IPS DF 6.9 (cell line): ENCODE results near the gene BAIAP2L1.

Source experiments
- DNase-seq: peaks from one replicate; pipeline ENCODE4 v3.0.0-alpha.2; 2013; ENCODE audit warnings: low read depth, low spot score
- H3K27ac ChIP-seq: one replicate; pipeline ENCODE4 v1.5.1; 2013; ENCODE audit warnings: low read length, control low read depth
- H3K27me3 ChIP-seq: 2 replicates; pipeline ENCODE4 v1.6.1; 2013; ENCODE audit warnings: mild to moderate bottlenecking, low read length; ENCODE audit not compliant: control insufficient read depth, insufficient read depth
- H3K36me3 ChIP-seq: 2 replicates; pipeline ENCODE4 v1.6.1; 2013; ENCODE audit warnings: low read length; ENCODE audit not compliant: control insufficient read depth, insufficient read depth
- H3K4me1 ChIP-seq: 2 replicates; pipeline ENCODE4 v1.6.1; 2013; ENCODE audit warnings: low read length; ENCODE audit not compliant: control insufficient read depth, insufficient read depth
- H3K4me3 ChIP-seq: 2 replicates; pipeline ENCODE4 v1.5.1; 2013; ENCODE audit warnings: mild to moderate bottlenecking, low read length
- H3K9me3 ChIP-seq: 2 replicates; pipeline ENCODE4 v1.6.1; 2013; ENCODE audit warnings: low read length, inconsistent platforms; ENCODE audit not compliant: control insufficient read depth, insufficient read depth
- WGBS: extraction: QIAGEN DNeasy Blood & Tissue Kit; methylation state at CpG from one replicate; pipeline ENCODE4 v1.1.7; 2013; ENCODE audit warnings: mixed read lengths, missing lambda C conversion rate; ENCODE audit not compliant: insufficient read length, insufficient coverage; 5-methylcytosine and 5-hydroxymethylcytosine counted together

BAIAP2L1 gene

DNA sequence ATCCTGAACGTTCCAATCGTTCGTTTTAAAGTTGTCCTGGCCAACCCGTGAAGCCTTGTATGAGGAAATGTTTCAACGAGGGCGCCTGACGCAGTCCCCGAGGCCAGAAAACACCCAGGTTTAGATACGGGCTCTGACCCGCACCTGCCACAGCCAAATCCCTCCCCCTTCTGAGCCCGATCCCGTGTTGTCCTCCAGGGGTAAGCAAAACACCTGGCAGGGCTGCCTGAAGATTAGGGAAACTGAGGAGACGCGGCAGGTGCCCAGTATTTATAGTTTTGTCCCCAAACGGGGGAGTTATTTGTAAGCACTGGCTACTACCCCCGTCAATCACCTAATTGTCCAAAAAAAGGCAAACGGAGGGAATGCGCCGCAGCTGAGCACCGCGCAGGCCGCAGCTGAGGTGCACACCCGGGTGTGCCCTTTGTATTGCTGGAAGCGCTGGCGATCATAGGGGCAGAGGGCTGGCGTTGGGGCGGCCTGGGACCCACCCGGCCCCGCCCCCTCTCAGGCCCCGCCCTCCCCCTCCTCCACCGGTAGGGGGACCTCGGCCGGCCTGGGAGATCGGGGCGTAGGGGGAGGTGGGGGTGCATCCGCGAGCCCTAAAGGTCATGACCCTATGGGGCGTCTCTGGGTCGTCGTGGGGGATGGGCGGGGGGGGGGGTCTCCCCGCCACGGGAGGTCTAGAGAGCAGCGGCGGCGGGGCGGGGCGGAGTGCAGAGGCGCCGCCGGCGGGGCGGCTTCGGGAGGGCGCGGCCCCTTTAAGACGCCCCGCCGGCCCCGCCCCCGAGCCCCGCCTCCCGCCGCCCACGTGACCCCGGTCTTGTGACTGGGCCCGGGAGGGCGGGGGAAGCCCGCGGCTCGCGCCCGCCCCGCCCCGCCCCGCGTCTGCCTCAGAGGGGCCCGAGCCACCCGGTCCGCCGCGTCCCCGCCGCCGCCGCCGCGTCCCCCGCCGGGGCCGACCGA, 119.8 kb downstream of the BAIAP2L1 start, which contains the start of gene BRI3:
Gene BRI3 (plus strand): TSS at position 896 of the 966 bp plus-strand sequence. CDS start 110 bp downstream, outside the sequence.
- Histone ChIP-seq H3K27me3 (no peaks in the 10 kb centered on the region), H3K4me1 (peaks cover 10% of the 10 kb centered on the region), H3K36me3 (peaks cover 4% of the 10 kb centered on the region; the same call in 1 of the 2 replicates), H3K27ac (no peak within 1 kb of the TSS), H3K4me3 (peak within 1 kb of the TSS; percentile 58), H3K9me3 (no peaks in the 10 kb centered on the region)
- WGBS: no CpG with 5 or more reads among the region's 92 CpGs
- peak; percentile 45 for DNase-seq

DNA sequence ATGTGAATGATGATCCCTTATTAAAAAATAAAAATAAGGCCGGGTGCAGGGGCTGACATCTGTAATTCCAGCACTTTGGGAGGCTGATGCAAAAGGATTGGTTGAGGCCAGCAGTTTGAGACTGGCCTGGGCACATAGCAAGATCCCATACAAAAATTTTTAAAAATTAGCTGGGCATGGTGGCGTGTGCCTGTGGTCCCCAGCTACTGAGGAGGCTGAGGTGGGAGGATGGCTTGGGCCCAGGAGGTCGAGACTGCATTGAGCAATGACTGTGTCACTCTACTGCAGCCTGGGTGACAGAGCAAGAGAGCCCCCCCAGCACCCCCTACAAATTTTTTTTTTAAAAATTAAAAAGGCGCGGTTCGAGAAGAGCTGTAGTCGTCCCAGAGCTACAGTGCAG, 120.6 kb downstream of the BAIAP2L1 start:
- no peak overlapping the region for H3K27ac ChIP-seq
- peaks cover 6% of the 10 kb centered on the region for H3K4me1 ChIP-seq
- H3K4me3 ChIP-seq: no peak overlapping the region; the same call in 1 of the 2 replicates
- no CpG with 5 or more reads among the region's 7 CpGs for WGBS
- peaks cover 4% of the 10 kb centered on the region; the same call in 1 of the 2 replicates for H3K36me3 ChIP-seq
- H3K27me3 ChIP-seq: no peaks in the 10 kb centered on the region
- H3K9me3 ChIP-seq: no peaks in the 10 kb centered on the region
- DNase-seq: no peak

GRCh38 chr7:98278936-98279335, 122.0 kb downstream of the BAIAP2L1 start:
- Histone ChIP-seq H3K4me3 (no peak overlapping the region), H3K27ac (no peak overlapping the region), H3K27me3 (no peaks in the 10 kb centered on the region), H3K9me3 (no peaks in the 10 kb centered on the region), H3K36me3 (peaks cover 4% of the 10 kb centered on the region; the same call in 1 of the 2 replicates), H3K4me1 (no peaks in the 10 kb centered on the region)
- no peak for DNase-seq
- WGBS: no CpG with 5 or more reads among the region's 4 CpGs

DNA sequence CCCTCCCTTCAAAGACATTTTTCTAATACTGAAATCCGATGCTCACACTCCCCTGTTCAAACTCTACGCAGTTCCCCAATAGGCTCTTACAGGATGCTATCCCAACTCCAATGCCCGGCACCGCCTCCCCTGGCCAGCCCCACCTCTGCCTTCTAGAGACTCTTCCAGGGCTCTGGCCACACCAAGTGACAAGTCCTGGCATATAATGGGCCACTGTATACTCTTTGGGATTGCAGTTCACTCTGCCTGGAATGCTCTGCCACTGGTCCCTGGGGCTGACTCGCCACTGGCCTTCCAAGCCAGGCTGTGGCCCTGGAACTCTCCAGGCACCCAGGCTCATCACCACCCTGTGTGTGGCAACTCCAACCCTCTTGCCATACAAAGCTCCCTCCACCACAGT, 122.5 kb downstream of the BAIAP2L1 start:
- DNase-seq: no peak
- WGBS: no CpG with 5 or more reads among the region's 5 CpGs
- Histone ChIP-seq H3K27ac (no peak overlapping the region), H3K9me3 (no peaks in the 10 kb centered on the region), H3K36me3 (no peaks in the 10 kb centered on the region), H3K4me3 (no peak overlapping the region), H3K4me1 (no peaks in the 10 kb centered on the region), H3K27me3 (no peaks in the 10 kb centered on the region)

DNA sequence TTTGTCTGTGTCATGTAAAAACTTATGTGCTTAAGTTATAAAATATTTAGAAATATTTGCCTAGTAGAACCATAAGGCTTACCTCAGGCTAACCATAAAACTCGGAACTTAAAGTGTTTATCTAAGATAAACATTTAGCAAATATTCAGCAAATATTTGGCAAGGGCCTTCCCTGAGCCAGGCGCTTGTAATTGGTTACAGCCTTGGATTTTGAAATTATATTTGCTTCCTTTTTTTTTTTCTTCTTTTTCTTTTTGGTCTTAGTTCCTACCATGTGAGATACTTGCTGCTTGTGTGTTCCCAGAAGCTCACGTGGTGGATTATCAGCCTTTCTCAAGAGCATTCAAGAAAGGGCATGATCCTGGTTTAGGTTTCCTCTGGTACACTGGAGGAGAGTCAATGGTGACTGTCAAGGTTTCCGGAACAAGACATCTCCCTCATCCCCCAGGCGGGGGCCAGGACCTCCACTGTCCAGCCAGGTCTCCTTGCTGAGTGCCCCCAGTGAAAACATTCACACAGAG, 124.6 kb downstream of the BAIAP2L1 start:
- no peak overlapping the region for H3K4me3 ChIP-seq
- no peak overlapping the region for H3K27ac ChIP-seq
- no peaks in the 10 kb centered on the region for H3K36me3 ChIP-seq
- no CpG with 5 or more reads among the region's 5 CpGs for WGBS
- H3K27me3 ChIP-seq: no peaks in the 10 kb centered on the region
- H3K4me1 ChIP-seq: no peaks in the 10 kb centered on the region
- H3K9me3 ChIP-seq: no peaks in the 10 kb centered on the region
- DNase-seq: no peak

DNA sequence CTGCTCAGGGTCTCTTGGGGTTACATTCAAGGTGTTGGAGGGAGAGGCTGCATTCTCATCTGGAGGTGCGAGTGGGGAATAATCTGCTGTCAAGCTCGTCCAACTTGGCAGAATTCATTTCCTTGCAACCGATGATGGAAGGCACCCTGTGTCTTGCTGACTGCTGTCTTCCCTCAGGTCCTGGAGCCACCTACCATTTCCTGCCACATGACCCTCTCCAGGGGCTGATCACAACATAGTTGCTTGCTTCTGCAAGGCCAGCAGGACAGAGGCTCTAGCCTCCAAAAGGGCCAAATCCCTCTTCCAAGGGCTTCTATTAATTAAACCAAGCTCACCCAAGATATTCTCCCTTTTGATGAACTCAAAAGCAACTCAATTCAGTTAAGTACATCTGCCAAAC, 133.6 kb downstream of the BAIAP2L1 start:
- no peak overlapping the region for H3K4me3 ChIP-seq
- H3K4me1 ChIP-seq: no peaks in the 10 kb centered on the region
- no CpG with 5 or more reads among the region's 3 CpGs for WGBS
- no peak for DNase-seq
- no peaks in the 10 kb centered on the region for H3K9me3 ChIP-seq
- no peak overlapping the region for H3K27ac ChIP-seq
- no peaks in the 10 kb centered on the region for H3K36me3 ChIP-seq
- no peaks in the 10 kb centered on the region for H3K27me3 ChIP-seq

- H3K27ac ChIP-seq: no peak overlapping the region
- H3K27me3 ChIP-seq: no peaks in the 10 kb centered on the region
- no peak for DNase-seq
- no peaks in the 10 kb centered on the region for H3K4me1 ChIP-seq
- H3K36me3 ChIP-seq: no peaks in the 10 kb centered on the region
- H3K4me3 ChIP-seq: no peak overlapping the region
- H3K9me3 ChIP-seq: no peaks in the 10 kb centered on the region
- no CpG with 5 or more reads among the region's 2 CpGs for WGBS
Measured at GRCh38 chr7:98266840-98267239, 134.1 kb downstream of the BAIAP2L1 start.

- no peak overlapping the region for H3K27ac ChIP-seq
- H3K9me3 ChIP-seq: no peaks in the 10 kb centered on the region
- no peaks in the 10 kb centered on the region for H3K27me3 ChIP-seq
- no peak overlapping the region for H3K4me3 ChIP-seq
- H3K4me1 ChIP-seq: no peaks in the 10 kb centered on the region
- no peak for DNase-seq
- H3K36me3 ChIP-seq: no peaks in the 10 kb centered on the region
- WGBS: no CpG with 5 or more reads among the region's 5 CpGs
Measured at GRCh38 chr7:98265841-98266271, 135.0 kb downstream of the BAIAP2L1 start.

- no peak overlapping the region for H3K27ac ChIP-seq
- H3K27me3 ChIP-seq: no peaks in the 10 kb centered on the region
- no peaks in the 10 kb centered on the region for H3K4me1 ChIP-seq
- no peaks in the 10 kb centered on the region; the same call in 1 of the 2 replicates for H3K36me3 ChIP-seq
- no peaks in the 10 kb centered on the region for H3K9me3 ChIP-seq
- no peak overlapping the region for H3K4me3 ChIP-seq
- DNase-seq: no peak
- no CpG with 5 or more reads among the region's 6 CpGs for WGBS
Measured at GRCh38 chr7:98257701-98258100, 143.2 kb downstream of the BAIAP2L1 start.

- H3K4me3 ChIP-seq: no peak overlapping the region
- H3K9me3 ChIP-seq: no peaks in the 10 kb centered on the region
- DNase-seq: no peak
- WGBS: no CpG with 5 or more reads among the region's 7 CpGs
- no peaks in the 10 kb centered on the region for H3K4me1 ChIP-seq
- H3K27ac ChIP-seq: no peak overlapping the region
- H3K27me3 ChIP-seq: no peaks in the 10 kb centered on the region
- no peaks in the 10 kb centered on the region; the same call in 1 of the 2 replicates for H3K36me3 ChIP-seq
Measured at GRCh38 chr7:98256431-98256830, 144.5 kb downstream of the BAIAP2L1 start.
